AG09309 (cell line): ENCODE measurements around the gene MLPH.

Source experiments
- DNase-seq: peaks from one replicate; pipeline ENCODE4 v3.0.0-alpha.2; 2010; ENCODE audit warnings: low read depth
- H3K4me3 ChIP-seq: 2 replicates; pipeline ENCODE4 v1.5.1; 2011; ENCODE audit warnings: mild to moderate bottlenecking, low read depth, low read length, moderate library complexity; ENCODE audit not compliant: control insufficient read depth
- CTCF ChIP-seq: IDR thresholded peaks from 2 replicates; pipeline ENCODE4 v1.5.1; 2011; ENCODE audit warnings: mild to moderate bottlenecking, low read depth, low read length, inconsistent platforms; ENCODE audit not compliant: insufficient read depth, control insufficient read depth; ENCODE audit errors: missing control alignments

The MLPH gene

DNA sequence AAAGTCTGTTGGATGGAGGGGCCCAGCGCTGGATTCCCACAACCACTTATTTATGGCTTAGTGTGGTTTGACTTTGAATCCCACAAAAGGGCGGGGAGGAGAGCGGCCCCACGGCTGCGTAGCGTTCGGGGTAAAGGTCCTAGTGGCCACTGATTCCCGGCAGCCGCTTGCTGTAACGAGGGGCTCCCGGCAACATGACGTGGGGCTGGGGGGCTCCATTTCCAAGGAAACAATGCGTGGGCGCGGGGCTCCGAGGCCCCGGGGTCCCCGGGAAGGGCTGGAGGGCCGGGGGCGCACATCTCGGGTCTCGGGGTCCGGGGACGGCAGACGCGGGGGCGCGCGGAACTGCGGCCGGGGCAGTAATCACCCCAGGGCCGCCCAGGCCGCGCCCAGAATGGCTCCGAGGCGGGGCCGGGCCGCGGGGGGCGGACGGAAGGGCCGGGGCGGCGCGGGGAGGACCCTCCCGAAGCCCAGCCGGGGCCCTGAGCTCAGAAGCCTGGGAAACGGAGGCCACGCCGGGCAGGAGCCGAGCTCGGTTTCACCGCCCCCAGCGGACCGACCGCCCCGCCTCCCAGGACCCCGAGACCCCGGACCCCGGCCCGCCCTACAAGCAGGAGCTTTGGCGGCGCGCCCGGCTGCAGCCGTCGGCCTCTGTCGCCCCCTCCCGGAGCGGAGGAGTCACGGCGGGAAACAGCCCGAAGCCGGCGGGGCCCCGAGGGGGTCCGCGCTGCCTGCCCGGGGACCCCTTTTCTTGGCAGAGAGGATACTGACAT, 11.9 kb upstream of the MLPH start:
- no peak for DNase-seq
- peak; percentile 76 for TF ChIP-seq CTCF
- H3K4me3 ChIP-seq = peak overlapping the region; percentile 48

DNA sequence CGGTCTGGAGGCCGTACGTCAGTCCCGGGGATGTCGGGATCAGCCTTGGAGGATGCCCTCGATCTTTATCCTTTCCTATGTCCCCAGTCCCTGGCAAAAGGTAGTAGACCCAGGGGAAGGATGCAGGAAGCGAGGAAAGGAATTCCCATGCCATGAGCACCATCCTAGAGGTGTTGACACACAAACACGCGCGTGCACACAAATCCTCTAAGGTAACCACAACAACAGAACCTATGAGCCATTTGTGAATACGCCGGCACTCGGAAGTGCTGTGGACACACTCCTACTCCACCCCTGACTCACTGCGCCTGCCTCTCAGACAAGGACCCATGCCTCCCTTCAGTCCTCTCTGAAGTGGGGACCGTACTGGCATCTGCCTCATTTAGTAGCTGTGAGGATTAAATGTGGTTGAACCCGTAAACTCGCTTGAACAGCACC, 11.3 kb upstream of the MLPH start:
- TF ChIP-seq CTCF = no peak
- peak overlapping the region; percentile 48 for H3K4me3 ChIP-seq
- DNase-seq = no peak

DNA sequence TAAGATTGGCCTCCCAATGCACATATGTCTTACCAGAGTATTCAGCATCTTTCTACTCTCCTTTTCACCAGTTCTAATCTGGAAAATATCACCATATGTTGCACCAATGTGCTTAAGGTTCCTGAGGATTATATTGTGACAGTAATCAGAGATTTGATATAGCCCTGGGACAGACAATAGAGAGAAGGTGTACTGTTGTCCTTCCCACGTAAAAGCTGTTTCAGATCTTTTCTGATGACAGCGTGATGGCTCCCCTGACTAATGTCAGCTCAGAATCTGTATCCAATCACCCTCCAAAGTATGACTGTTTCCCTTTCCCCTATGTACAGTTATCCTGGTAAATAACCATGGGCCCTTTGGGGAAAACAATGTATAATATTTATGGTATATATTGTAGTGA, 9.0 kb upstream of the MLPH start:
- H3K4me3 ChIP-seq = no peak overlapping the region
- no peak for DNase-seq
- no peak for TF ChIP-seq CTCF

- TF ChIP-seq CTCF = no peak
- no peak overlapping the region for H3K4me3 ChIP-seq
- no peak for DNase-seq
Measured at GRCh38 chr2:237478979-237479378, 8.1 kb upstream of the MLPH start.

GRCh38 chr2:237479747-237480146, 7.3 kb upstream of the MLPH start:
- no peak for TF ChIP-seq CTCF
- H3K4me3 ChIP-seq = no peak overlapping the region
- no peak for DNase-seq

DNA sequence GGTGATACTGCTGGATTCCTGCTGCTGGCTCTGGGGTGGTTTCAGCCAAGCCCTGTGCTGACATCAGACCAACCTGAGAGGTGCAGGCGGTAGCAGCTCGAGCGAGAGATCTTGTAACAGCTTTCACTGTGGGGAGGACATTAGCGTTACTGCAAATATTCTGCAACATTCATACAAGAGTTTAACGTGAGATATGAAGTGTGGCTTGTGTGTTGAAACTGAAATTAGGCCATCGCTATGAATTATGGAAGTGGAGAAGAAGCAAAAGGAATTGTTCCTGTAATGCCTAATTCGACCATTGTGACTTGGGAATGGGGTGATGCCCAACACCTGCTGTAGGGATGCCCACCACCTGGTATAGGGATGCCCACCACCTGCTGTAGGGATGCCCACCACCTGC, 6.5 kb upstream of the MLPH start:
- DNase-seq = no peak
- TF ChIP-seq CTCF = no peak
- H3K4me3 ChIP-seq = no peak overlapping the region
